IPS-18c (cell line): ENCODE measurements around the gene OR4D1.
"Not testable (repeated sequence)": the region's sequence is repeated elsewhere in the genome, so short reads cannot be mapped to it uniquely, and the experiment has no call there.

Source experiments
- H3K4me3 ChIP-seq: 2 replicates; pipeline ENCODE4 v1.7.0; 2013; ENCODE audit warnings: low read depth, mild to moderate bottlenecking, low read length, moderate library complexity; ENCODE audit not compliant: insufficient read depth
- H3K9me3 ChIP-seq: one replicate; pipeline ENCODE4 v1.6.1; 2013; ENCODE audit warnings: mild to moderate bottlenecking, low read length, moderate library complexity; ENCODE audit not compliant: control insufficient read depth, insufficient read depth

Gene OR4D1

GRCh38 chr17:58147930-58148434 lies at the start of gene OR4D1:
Gene OR4D1, plus strand, starts transcription at chr17:58148384. Its CDS starts 6,770 bp downstream, at chr17:58155154.
- Histone ChIP-seq H3K4me3 (no peak within 1 kb of the TSS), H3K9me3 (peaks cover 2% of the 10 kb centered on the region)

GRCh38 chr17:58100506-58100905 lies 47.7 kb upstream of the OR4D1 start:
- Histone ChIP-seq H3K9me3 (no peaks in the 10 kb centered on the region), H3K4me3 (no peak overlapping the region)

DNA sequence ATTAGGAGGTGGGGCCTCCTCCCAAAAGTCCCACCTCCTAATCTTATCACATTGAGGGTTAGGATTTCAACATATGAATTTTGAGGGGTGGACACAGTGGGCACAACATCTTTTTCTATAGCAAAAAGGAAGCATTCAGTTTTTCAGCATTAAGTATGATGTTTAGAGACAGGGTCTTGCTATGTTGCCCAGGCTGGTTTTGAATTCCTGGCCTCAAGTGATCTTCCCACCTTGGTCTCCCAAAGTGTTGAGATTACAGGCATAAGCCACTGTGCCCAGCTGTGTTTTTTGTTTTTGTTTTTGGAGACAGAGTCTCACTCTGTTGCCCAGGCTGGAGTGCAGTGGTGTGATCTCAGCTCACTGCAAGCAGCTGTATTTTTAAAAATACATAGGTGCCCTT lies 46.3 kb upstream of the OR4D1 start:
- not testable (repeated sequence) for H3K4me3 ChIP-seq, H3K9me3 ChIP-seq

DNA sequence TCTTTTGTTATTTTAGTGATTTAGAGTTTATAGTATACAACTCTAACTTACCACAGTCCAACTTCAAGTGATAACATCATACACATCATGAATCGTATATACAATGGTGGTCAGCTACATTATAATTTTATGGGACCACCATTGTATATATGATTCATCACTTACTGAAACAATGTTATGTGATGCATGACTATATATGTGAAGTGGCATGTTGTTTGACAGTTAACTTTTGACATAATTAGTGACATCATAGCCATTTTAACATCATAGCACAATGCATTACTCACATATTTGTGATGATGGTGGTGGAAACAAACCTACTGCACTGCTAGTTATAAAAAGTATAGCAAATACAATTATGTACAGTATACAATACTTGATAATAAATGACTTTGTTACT lies 43.1 kb upstream of the OR4D1 start:
- no peak overlapping the region for H3K4me3 ChIP-seq
- no peaks in the 10 kb centered on the region for H3K9me3 ChIP-seq

DNA sequence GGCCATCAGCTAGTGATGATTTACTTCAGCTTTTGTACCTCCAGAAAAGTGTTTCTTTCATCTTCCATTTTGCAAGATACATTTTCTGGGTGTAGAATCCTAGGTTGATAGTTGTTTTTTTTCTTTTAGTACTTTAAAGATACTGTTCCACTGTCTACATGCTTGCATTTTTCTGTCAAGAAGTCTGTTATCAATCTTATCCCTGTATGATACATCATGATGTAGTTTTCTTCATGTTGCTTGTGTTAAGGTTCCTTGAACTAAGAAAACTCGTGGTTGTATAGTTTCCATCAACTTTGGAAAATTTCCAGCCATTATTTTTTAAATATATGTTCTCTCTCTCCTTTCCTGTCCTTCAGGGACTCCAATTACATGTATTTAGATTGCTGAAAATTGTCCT lies 40.9 kb upstream of the OR4D1 start:
- no peaks in the 10 kb centered on the region for H3K9me3 ChIP-seq

DNA sequence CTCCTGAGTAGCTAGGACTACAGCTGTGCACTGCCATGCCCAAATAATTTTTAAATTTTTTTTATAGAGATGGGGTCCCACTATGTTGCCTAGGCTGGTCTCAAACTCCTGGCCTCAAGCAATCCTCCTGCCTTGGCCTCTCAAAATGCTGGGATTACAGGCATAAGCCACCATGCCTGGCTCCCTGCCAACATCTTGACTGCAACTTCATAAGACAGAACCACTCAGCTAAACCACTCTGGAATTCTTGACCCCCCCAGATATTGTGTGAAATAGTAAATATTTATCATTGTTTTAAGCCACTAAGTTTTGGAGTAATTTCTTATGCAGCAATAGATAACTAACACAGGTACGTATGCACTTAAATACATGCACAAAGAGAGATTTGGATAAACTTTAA lies 39.0 kb upstream of the OR4D1 start:
- no peaks in the 10 kb centered on the region for H3K9me3 ChIP-seq
- H3K4me3 ChIP-seq = no peak overlapping the region

More for the DNA sequence above, 40.9 kb upstream of the OR4D1 start:
- no peak overlapping the region for H3K4me3 ChIP-seq

DNA sequence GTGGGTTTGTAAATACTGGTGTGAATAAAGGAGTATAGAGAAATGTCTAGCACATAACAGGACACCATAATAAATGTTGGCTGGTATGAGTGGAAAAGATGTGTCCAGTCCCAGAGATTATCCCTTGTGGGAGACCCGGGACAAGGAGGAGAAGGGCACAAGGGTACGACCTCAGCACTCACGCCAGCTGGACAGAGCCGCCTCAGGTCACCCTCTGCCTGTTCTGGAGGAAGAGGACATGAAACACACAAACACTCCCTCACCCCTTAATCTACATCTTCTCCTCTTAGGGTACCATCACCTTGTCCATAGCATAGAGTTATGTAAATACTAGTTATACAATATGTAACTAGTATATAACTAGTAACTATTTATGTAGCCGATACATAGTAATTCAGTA lies 38.2 kb upstream of the OR4D1 start:
- Histone ChIP-seq H3K9me3 (no peaks in the 10 kb centered on the region), H3K4me3 (no peak overlapping the region)

DNA sequence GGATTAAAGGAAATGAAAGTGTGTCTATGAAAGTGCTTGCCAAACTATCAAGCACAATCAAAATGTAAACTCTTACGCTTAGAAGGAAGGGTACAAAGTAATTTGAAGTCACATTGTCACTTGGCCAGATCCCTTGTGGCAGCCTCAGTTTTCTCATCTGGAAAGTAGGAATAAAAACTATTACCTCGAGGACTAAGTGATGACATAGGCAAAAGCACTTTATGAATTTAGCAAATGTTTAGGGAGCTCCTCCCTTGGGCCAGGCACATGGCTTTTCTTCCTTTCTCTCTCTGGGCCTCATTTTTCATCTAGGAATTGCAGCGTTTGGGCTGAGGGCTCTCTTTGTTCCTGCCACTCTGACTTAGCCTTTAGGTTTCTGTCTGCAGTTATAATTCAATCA lies 36.5 kb upstream of the OR4D1 start:
- Histone ChIP-seq H3K9me3 (no peaks in the 10 kb centered on the region), H3K4me3 (no peak overlapping the region)

GRCh38 chr17:58112970-58113631 lies 35.1 kb upstream of the OR4D1 start:
- Histone ChIP-seq H3K4me3 (no peak overlapping the region), H3K9me3 (no peaks in the 10 kb centered on the region)

DNA sequence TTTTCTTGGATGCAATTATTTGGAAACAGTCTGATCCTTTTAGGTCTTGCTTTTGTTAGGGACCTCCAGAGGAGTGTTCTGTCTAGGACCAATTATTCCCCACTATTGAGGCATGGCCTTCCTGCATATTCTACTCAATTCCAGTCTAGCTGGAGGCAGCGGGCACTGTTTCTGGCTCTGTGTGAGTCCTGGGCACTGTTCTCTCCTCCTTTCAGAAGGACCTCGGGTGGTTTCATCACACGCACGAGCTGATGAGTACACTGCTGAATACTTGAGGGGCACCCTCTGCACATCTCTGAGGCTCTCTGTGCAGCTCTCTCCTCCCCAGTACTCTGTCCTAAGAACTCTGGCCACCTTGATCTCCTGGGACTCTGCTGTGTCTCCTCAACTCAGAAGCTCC lies 34.2 kb upstream of the OR4D1 start:
- Histone ChIP-seq H3K9me3 (no peaks in the 10 kb centered on the region), H3K4me3 (no peak overlapping the region)

DNA sequence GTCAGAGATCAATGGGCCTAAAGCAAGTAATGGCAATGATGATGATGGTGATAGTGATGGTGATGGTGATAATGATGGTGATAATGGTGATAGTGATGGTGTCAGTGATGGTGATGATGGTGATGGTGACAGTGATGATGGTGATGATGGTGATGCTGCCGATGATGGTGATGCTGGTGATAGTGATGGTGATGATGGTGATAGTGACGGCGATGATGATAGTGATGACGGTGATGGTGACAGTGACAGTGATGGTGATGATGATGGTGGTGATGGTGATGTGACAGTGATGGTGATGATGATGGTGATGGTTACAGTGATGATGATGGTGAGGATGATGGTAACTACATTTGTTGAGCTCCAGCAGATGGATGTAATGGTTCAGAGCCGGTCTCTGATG lies 30.8 kb upstream of the OR4D1 start:
- Histone ChIP-seq H3K9me3 (no peaks in the 10 kb centered on the region), H3K4me3 (no peak overlapping the region)

DNA sequence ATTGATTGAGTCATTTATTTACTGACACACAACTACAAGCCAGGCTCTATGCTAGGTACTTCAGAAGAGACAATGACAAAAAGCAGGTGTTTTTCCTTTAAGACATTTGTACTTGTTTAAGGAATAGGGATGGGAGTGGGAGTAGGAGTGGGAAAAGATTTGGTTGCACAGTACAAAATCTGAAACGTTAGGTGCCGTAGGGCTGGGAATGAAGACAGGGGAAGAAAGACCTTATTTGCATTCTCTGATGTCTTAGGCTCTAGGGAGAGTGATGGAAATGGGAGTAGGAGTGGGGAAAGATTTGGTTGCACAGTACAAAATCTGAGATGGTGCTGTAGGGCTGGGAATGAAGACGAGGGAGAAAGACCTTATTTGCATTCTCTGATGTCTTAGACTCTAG lies 28.7 kb upstream of the OR4D1 start:
- no peaks in the 10 kb centered on the region for H3K9me3 ChIP-seq
- no peak overlapping the region for H3K4me3 ChIP-seq

GRCh38 chr17:58120195-58120822 lies 27.9 kb upstream of the OR4D1 start:
- Histone ChIP-seq H3K9me3 (no peaks in the 10 kb centered on the region), H3K4me3 (no peak overlapping the region)

DNA sequence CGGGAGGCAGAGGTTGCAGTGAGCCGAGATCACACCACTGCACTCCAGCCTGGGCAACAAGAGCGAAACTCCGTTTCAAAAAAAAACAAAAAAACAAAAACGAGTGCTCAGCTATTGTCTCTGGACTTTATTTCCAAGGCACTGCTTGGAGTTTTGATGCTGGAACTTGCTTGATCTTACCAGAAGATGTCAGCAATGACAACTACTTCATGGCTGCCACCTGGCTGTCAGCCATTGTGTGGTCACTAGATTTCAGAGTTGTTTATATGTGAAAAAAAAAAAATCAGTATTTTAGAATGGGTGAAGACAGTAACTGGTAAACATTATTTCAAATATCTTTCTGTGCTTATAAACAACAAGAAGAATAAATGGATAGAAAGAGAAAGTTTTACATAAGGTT lies 26.3 kb upstream of the OR4D1 start:
- Histone ChIP-seq H3K9me3 (no peaks in the 10 kb centered on the region), H3K4me3 (no peak overlapping the region)

GRCh38 chr17:58127846-58128245 lies 20.3 kb upstream of the OR4D1 start:
- H3K4me3 ChIP-seq = no peak overlapping the region

GRCh38 chr17:58132697-58133096 lies 15.5 kb upstream of the OR4D1 start:
- H3K4me3 ChIP-seq, H3K9me3 ChIP-seq: not testable (repeated sequence)

More at GRCh38 chr17:58127846-58128245, 20.3 kb upstream of the OR4D1 start:
- H3K9me3 ChIP-seq = no peaks in the 10 kb centered on the region

- no peak overlapping the region for H3K4me3 ChIP-seq
- H3K9me3 ChIP-seq = no peaks in the 10 kb centered on the region
These were observed 11.4 kb upstream of the OR4D1 start for GRCh38 chr17:58136669-58137279.

DNA sequence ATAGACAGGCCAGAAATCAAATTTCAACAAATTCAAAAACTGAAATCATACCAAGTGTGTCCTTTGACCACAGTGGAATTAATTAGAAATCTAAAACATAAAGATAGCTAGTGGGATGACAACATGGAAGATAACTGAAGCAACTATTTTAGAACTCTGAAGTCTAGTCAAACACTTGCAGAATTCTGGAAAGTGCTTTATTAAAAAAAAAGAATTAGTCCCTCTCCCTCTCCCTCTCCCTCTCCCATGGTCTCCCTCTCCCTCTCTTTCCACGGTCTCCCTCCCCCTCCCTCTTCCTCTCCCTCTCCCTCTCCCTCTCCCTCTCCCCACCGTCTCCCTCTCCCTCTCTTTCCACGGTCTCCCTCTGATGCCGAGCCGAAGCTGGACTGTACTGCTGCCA lies 6.7 kb upstream of the OR4D1 start:
- no peak overlapping the region for H3K4me3 ChIP-seq
- peaks cover 2% of the 10 kb centered on the region for H3K9me3 ChIP-seq
